B cell (primary cell): ENCODE results near the gene CDH18. TPM values are rescaled to one million over a fixed set of nuclear protein-coding genes. Genes with fewer than 3 reads are reported as not detected.

Experiments
- ATAC-seq: fragments of 200-7000 bp; cut with Tn5 transposase; one replicate; pipeline ENCODE4 v1.10.0; 2021; ENCODE audit warnings: low read depth, mild to moderate bottlenecking, moderate number of reproducible peaks, moderate library complexity
- CTCF ChIA-PET: fragments of 350-600 bp; sonication (Branson Sonifier 250); formaldehyde crosslinking; loops from one replicate; lab custom pipeline; 2021; ENCODE audit warnings: antibody characterized with exemption, inconsistent platforms; lab: Charles Lee
- POLR2A ChIA-PET: fragments of 350-600 bp; sonication (Branson Sonifier 250); formaldehyde crosslinking; loops from one replicate; lab custom pipeline; 2021; ENCODE audit warnings: antibody characterized with exemption; lab: Charles Lee
- DNase-seq: peaks from one replicate; pipeline ENCODE4 v3.0.0; 2013
- H2AFZ ChIP-seq: 2 replicates; pipeline ENCODE4 v1.6.1; 2012; ENCODE audit warnings: mild to moderate bottlenecking, low read depth, low read length; ENCODE audit not compliant: insufficient read depth, poor library complexity, severe bottlenecking
- H3K27ac ChIP-seq, 2 donors: 1 replicate in 1 of 2; 2 replicates in 1 of 2; pipeline ENCODE4 v1.5.1; 2012 to 2013; ENCODE audit warnings: low read length in 2 of 2, mild to moderate bottlenecking in 2 of 2, moderate library complexity in 1 of 2
- H3K27me3 ChIP-seq, 4 experiments: fragments of 200-600 bp in 1 of 4; sonication (generic) in 1 of 4; replicated peaks in 1 of 4; 1 replicate in 2 of 4; 2 replicates in 2 of 4; pipeline versions ENCODE4 v1.6.1 to v1.7.0; 2013 to 2016; ENCODE audit warnings: low read length in 3 of 4, mild to moderate bottlenecking in 2 of 4, mixed read lengths in 1 of 4, moderate library complexity in 1 of 4; ENCODE audit not compliant: insufficient read depth in 4 of 4, control insufficient read depth in 3 of 4; ENCODE audit errors: control extremely low read depth in 1 of 4
- H3K36me3 ChIP-seq, 2 experiments: replicated peaks in 1 of 2; 1 replicate in 1 of 2; 2 replicates in 1 of 2; pipeline versions ENCODE4 v1.6.1 to v1.7.1; 2013; ENCODE audit warnings: low read length in 1 of 2; ENCODE audit not compliant: insufficient read depth in 2 of 2, control insufficient read depth in 1 of 2; ENCODE audit errors: control extremely low read depth in 1 of 2, extremely low read depth in 1 of 2
- H3K4me1 ChIP-seq, 2 donors: fragments of 200-600 bp in 1 of 2; sonication (generic) in 1 of 2; 1 replicate in 1 of 2; 2 replicates in 1 of 2; pipeline versions ENCODE4 v1.5.1 to v1.6.1; 2013 to 2017; ENCODE audit warnings: low read length in 2 of 2; ENCODE audit not compliant: control insufficient read depth in 2 of 2, insufficient read depth in 2 of 2
- H3K4me2 ChIP-seq: replicated peaks from 2 replicates; pipeline ENCODE3; 2012; ENCODE audit warnings: mild to moderate bottlenecking, low read depth, low read length; ENCODE audit not compliant: poor library complexity, severe bottlenecking
- H3K4me3 ChIP-seq, 5 experiments: fragments of 200-600 bp in 1 of 5; sonication (generic) in 1 of 5; 1 replicate in 3 of 5; 2 replicates in 2 of 5; pipeline versions ENCODE4 v1.5.1 to v1.7.0; 2011 to 2016; ENCODE audit warnings: low read length in 4 of 5, mild to moderate bottlenecking in 4 of 5, low read depth in 2 of 5, control low read depth in 1 of 5, moderate library complexity in 1 of 5; ENCODE audit not compliant: insufficient read depth in 1 of 5; ENCODE audit errors: control extremely low read depth in 1 of 5, extremely low read depth in 1 of 5
- H3K79me2 ChIP-seq: fragments of 200-600 bp; sonication (generic); one replicate; pipeline ENCODE4 v1.6.0; 2016; ENCODE audit warnings: low read length; ENCODE audit not compliant: control insufficient read depth, insufficient read depth
- H3K9ac ChIP-seq: fragments of 200-600 bp; sonication (generic); 2 replicates; pipeline ENCODE4 v1.6.1; 2017; ENCODE audit warnings: mild to moderate bottlenecking, low read length, moderate library complexity
- H3K9me3 ChIP-seq, 3 donors: one replicate each; pipeline versions ENCODE4 v1.6.1 to v1.7.1; 2013; ENCODE audit warnings: low read length in 2 of 3; ENCODE audit not compliant: control insufficient read depth in 2 of 3, insufficient read depth in 1 of 3; ENCODE audit errors: control extremely low read depth in 1 of 3
- H4K20me1 ChIP-seq: 2 replicates; pipeline ENCODE4 v1.6.0; 2012; ENCODE audit warnings: mild to moderate bottlenecking, low read length; ENCODE audit not compliant: insufficient read depth, control insufficient read depth, poor library complexity, severe bottlenecking
- H3K27ac Mint-ChIP-seq: one replicate; pipeline ENCODE4 v1.8.0; 2021; ENCODE audit warnings: mixed read lengths
- H3K27me3 Mint-ChIP-seq: one replicate; pipeline ENCODE4 v1.8.0; 2021; ENCODE audit warnings: mixed read lengths
- H3K4me1 Mint-ChIP-seq: one replicate; pipeline ENCODE4 v1.8.0; 2021; ENCODE audit warnings: mixed read lengths
- H3K4me3 Mint-ChIP-seq: one replicate; pipeline ENCODE4 v1.8.0; 2021; ENCODE audit warnings: mixed read lengths
- H3K9me3 Mint-ChIP-seq: one replicate; pipeline ENCODE4 v1.8.0; 2022; ENCODE audit warnings: mixed read lengths; ENCODE audit not compliant: insufficient read depth
- CTCF ChIP-seq: fragments of 200-600 bp; IDR thresholded peaks from one replicate; pipeline ENCODE4 v1.8.0; 2022; ENCODE audit warnings: antibody characterized with exemption, mild to moderate bottlenecking
- EZH2 ChIP-seq: IDR thresholded peaks from 2 replicates; pipeline ENCODE4 v1.6.1; 2012; ENCODE audit warnings: borderline replicate concordance, low read depth, mild to moderate bottlenecking, moderate library complexity, low read length; ENCODE audit not compliant: insufficient read depth, poor library complexity, severe bottlenecking
- WGBS: methylation state at CpG from one replicate; pipeline ENCODE4 v1.1.5; 2013; ENCODE audit warnings: missing lambda C conversion rate; ENCODE audit not compliant: insufficient coverage; 5-methylcytosine and 5-hydroxymethylcytosine counted together
- intact Hi-C: fragments of 100-400 bp; cut with micrococcal nuclease; formaldehyde crosslinking; loops from one replicate; pipeline ENCODE4 v1.10.0; 2022
- polyA plus RNA-seq: library from polyadenylated mRNA; depleted of rRNA; stranded (reverse); fragments of >200 nt; gene quantifications from 2 replicates; pipeline ENCODE4 v1.2.3, GENCODE V29; 2012
- total RNA-seq, 2 donors: library from RNA; stranded (reverse); fragments of 120-200 nt in 1 of 2; gene quantifications; 1 replicate in 1 of 2; 2 replicates in 1 of 2; pipeline versions ENCODE4 v1.2.3 to v1.2.4, GENCODE V29; 2013 to 2022

CDH18 gene
- total and polyA plus RNA-seq, 2 donors (not counting 1 experiment from before 2014, with no cell fraction given) = not detected

GRCh38 chr5:20023686-20024180 is 35.7 kb upstream of the CDH18 start:
- Histone ChIP-seq H3K9me3 (peaks cover 0 to 7% (median 0%) of the 10 kb centered on the region in 3 donors), H3K79me2 (no peaks in the 10 kb centered on the region), H3K36me3 (no peaks in the 10 kb centered on the region), H3K9ac (no peak overlapping the region), H3K27ac (no peak overlapping the region), H3K4me2 (no peak overlapping the region), H3K27me3 (no peaks in the 10 kb centered on the region), H3K4me3 (no peak overlapping the region), H2AFZ (no peak overlapping the region), H4K20me1 (no peaks in the 10 kb centered on the region), H3K4me1 (no peaks in the 10 kb centered on the region)
- no peak overlapping the region for H3K4me3 Mint-ChIP-seq
- no peaks in the 10 kb centered on the region for H3K9me3 Mint-ChIP-seq
- CTCF ChIA-PET = no interaction called here
- no CpG with 5 or more reads among the region's 1 CpG for WGBS
- intact Hi-C loops = no loop called here
- POLR2A ChIA-PET = no interaction called here
- no peak for ATAC-seq
- H3K27ac Mint-ChIP-seq = no peak overlapping the region
- no peaks in the 10 kb centered on the region for H3K27me3 Mint-ChIP-seq
- H3K4me1 Mint-ChIP-seq = no peaks in the 10 kb centered on the region
- no peak for DNase-seq
- TF ChIP-seq CTCF = no peak
- no peak for TF ChIP-seq EZH2

GRCh38 chr5:20020247-20020646 is 32.2 kb upstream of the CDH18 start:
- Histone ChIP-seq H3K4me3 (no peak overlapping the region), H3K4me2 (no peak overlapping the region), H3K4me1 (no peaks in the 10 kb centered on the region), H3K27me3 (no peaks in the 10 kb centered on the region), H4K20me1 (no peaks in the 10 kb centered on the region), H3K27ac (no peak overlapping the region), H3K9me3 (peaks cover 0 to 7% (median 0%) of the 10 kb centered on the region in 3 donors), H3K79me2 (no peaks in the 10 kb centered on the region), H3K9ac (no peak overlapping the region), H3K36me3 (no peaks in the 10 kb centered on the region), H2AFZ (no peak overlapping the region)
- Mint-ChIP-seq H3K4me1 (no peaks in the 10 kb centered on the region), H3K27me3 (no peaks in the 10 kb centered on the region), H3K27ac (no peak overlapping the region), H3K4me3 (no peak overlapping the region), H3K9me3 (no peaks in the 10 kb centered on the region)
- CTCF ChIA-PET = no interaction called here
- POLR2A ChIA-PET = no interaction called here
- WGBS = 100% methylated on average over 1 of the region's 2 CpGs
- TF ChIP-seq CTCF = no peak
- no peak for TF ChIP-seq EZH2
- intact Hi-C loops = no loop called here
- ATAC-seq (no peak), DNase-seq (no peak)
